ENCODE data around the gene RAP1GAP. TPM values are rescaled to one million over a fixed set of nuclear protein-coding genes. Genes with fewer than 3 reads are reported as not detected.

RAP1GAP gene
- total RNA-seq, 1 donor from 2014 or later, result 7.4 TPM

DNA sequence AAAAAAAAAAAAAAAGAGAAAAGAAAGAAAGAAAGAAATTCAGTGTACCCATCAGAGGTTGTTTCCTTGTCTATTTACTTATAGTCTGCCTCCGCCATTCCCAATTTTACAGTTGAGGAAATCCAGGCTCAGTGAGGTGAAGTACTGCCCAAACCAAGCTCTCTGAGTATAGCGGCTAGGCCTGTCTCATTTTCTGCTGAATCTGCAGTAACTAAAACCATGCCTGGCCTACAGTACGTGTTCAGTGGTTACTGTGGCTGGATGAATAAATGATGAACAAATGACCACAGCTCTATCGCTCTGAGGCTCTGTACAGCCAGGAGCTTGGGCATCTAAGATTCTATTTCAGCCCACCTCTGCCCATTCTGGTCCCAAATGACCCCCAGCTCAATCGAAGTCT, 24.3 kb downstream of the RAP1GAP start:
- no peak overlapping the region for H3K27ac Mint-ChIP-seq (ENCODE audit: unreplicated experiment)
- H3K9me3 Mint-ChIP-seq, result no peaks in the 10 kb centered on the region
- H3K4me1 Mint-ChIP-seq, result peaks cover 4% of the 10 kb centered on the region
- DNase-seq (ENCODE audit: low read depth, low spot score), result no peak
- H3K4me3 Mint-ChIP-seq, result no peak overlapping the region
- TF ChIP-seq, protein P1, sequence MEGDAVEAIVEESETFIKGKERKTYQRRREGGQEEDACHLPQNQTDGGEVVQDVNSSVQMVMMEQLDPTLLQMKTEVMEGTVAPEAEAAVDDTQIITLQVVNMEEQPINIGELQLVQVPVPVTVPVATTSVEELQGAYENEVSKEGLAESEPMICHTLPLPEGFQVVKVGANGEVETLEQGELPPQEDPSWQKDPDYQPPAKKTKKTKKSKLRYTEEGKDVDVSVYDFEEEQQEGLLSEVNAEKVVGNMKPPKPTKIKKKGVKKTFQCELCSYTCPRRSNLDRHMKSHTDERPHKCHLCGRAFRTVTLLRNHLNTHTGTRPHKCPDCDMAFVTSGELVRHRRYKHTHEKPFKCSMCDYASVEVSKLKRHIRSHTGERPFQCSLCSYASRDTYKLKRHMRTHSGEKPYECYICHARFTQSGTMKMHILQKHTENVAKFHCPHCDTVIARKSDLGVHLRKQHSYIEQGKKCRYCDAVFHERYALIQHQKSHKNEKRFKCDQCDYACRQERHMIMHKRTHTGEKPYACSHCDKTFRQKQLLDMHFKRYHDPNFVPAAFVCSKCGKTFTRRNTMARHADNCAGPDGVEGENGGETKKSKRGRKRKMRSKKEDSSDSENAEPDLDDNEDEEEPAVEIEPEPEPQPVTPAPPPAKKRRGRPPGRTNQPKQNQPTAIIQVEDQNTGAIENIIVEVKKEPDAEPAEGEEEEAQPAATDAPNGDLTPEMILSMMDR (conservative IDR thresholded peaks at IDR 0.05), result no peak
- H3K27me3 Mint-ChIP-seq (ENCODE audit: low read depth), result peaks cover 2% of the 10 kb centered on the region
- no peaks in the 10 kb centered on the region for H3K36me3 Mint-ChIP-seq (ENCODE audit: low read depth)

DNA sequence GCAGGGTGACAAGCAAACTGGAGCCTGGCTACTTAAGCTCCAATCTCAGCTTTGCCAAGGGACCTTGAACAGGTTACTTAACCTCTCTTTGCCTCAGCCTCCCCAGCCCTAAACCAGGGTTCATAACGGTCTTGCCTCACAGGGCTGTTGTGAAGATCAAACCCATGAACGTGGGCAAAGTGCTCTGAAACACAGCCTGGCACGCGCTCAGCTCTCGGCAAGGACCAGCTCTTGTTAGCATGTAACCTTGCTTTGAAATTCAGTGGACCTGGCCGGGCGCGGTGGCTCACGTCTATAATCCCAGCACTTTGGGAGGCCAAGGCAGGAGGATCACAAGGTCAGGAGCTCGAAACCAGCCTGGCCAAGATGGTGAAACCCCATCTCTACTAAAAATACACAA, 24.8 kb downstream of the RAP1GAP start:
- no peak overlapping the region for H3K4me3 Mint-ChIP-seq
- H3K9me3 Mint-ChIP-seq, result no peaks in the 10 kb centered on the region
- H3K27ac Mint-ChIP-seq (ENCODE audit: unreplicated experiment), result peak overlapping the region; percentile 75
- TF ChIP-seq, protein P1 (conservative IDR thresholded peaks at IDR 0.05), result no peak
- H3K36me3 Mint-ChIP-seq (ENCODE audit: low read depth), result no peaks in the 10 kb centered on the region
- H3K4me1 Mint-ChIP-seq, result peaks cover 4% of the 10 kb centered on the region
- DNase-seq (ENCODE audit: low read depth, low spot score), result no peak
- peaks cover 2% of the 10 kb centered on the region for H3K27me3 Mint-ChIP-seq (ENCODE audit: low read depth)

DNA sequence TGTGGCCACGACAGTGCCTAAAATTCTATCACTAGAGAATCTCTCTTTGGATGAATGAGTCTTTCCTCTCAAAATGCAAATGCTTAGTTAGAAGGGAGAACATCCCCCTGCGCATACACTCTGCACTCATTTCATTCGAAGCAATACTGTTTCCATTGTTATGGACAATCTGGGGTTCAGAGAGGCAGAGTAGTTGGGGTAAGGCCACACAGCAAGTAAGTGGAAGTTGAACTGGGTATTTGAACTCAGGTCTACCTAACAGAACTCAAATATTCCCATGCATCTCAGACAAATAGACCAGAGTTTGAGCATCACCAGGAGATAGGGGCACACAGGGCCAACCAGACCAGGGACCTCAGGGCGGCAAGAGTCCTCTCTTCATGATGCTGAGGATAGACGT, 25.5 kb downstream of the RAP1GAP start:
- H3K4me1 Mint-ChIP-seq, result peaks cover 4% of the 10 kb centered on the region
- H3K9me3 Mint-ChIP-seq, result no peaks in the 10 kb centered on the region
- H3K27me3 Mint-ChIP-seq (ENCODE audit: low read depth), result peaks cover 2% of the 10 kb centered on the region
- H3K27ac Mint-ChIP-seq (ENCODE audit: unreplicated experiment), result no peak overlapping the region
- no peak overlapping the region for H3K4me3 Mint-ChIP-seq
- TF ChIP-seq, protein P1 (conservative IDR thresholded peaks at IDR 0.05), result no peak
- no peak for DNase-seq (ENCODE audit: low read depth, low spot score)
- no peaks in the 10 kb centered on the region for H3K36me3 Mint-ChIP-seq (ENCODE audit: low read depth)

DNA sequence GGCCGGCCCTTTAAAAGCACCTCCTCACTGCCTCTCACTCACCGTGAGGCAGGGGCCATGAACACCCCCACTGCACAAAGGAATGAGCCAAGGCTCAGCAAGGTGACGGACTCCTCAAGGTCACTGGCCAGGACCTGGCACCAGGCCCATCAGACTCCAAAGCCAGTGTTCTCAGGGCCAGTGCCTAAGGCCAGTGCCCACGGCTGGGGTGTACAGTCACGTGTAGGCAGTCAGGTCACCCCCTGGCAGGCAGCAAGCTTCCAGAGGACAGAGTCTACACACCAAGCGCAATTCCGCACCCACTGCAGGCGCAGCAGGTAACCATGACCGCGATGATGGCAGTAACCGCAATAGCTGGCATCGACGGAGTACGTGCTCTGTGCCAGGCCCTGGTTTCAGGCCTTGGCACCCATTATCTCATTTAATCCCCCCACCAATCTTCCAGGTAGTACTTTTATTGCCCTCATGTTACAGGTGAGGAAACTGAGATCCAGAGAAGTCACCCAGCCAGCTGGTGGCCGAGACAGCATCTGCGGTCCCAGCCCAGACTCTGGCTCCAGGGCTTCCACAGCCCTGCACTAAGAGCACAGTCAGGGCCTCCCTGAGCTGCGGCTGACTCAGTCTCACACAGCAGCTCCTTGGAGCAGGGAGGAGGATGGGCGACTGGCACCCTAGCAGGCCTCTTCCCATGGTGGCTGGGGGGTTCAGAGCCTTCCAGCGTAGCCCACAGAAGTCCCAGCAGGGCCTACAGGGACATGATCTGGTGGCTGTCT, 27.0 kb downstream of the RAP1GAP start:
- TF ChIP-seq, protein P1 (conservative IDR thresholded peaks at IDR 0.05), result no peak
- no peaks in the 10 kb centered on the region for H3K36me3 Mint-ChIP-seq (ENCODE audit: low read depth)

DNA sequence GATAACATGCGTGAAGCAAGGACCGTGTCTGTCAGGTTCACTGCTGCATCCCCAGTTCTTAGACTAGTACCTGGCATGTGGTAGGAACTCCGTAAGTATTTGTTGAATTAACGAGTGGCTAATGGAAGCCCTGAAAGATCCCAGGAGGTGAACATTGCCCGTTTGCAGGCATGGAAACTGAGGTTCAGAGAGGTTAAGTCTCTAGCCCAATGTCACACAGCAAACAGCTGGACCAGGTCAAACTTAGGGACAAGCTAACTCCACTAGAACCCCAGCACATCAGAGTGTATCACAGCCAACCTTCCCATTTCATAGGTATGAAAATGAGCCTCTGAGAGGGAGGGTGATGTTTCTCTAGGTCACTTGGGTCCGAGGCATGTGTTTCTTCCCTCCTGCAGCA, 27.6 kb downstream of the RAP1GAP start:
- TF ChIP-seq, protein P1 (conservative IDR thresholded peaks at IDR 0.05), result no peak
- H3K4me3 Mint-ChIP-seq, result no peak overlapping the region
- no peaks in the 10 kb centered on the region for H3K4me1 Mint-ChIP-seq
- no peaks in the 10 kb centered on the region for H3K9me3 Mint-ChIP-seq
- H3K36me3 Mint-ChIP-seq (ENCODE audit: low read depth), result no peaks in the 10 kb centered on the region
- DNase-seq (ENCODE audit: low read depth, low spot score), result no peak
- no peak overlapping the region for H3K27ac Mint-ChIP-seq (ENCODE audit: unreplicated experiment)
- no peaks in the 10 kb centered on the region for H3K27me3 Mint-ChIP-seq (ENCODE audit: low read depth)

More for the DNA sequence above, 27.0 kb downstream of the RAP1GAP start:
- Mint-ChIP-seq H3K27ac (ENCODE audit: unreplicated experiment) (no peak overlapping the region), H3K4me3 (no peak overlapping the region), H3K4me1 (no peaks in the 10 kb centered on the region), H3K27me3 (ENCODE audit: low read depth) (no peaks in the 10 kb centered on the region), H3K9me3 (no peaks in the 10 kb centered on the region)
- no peak for DNase-seq (ENCODE audit: low read depth, low spot score)

All from neural crest cell (in vitro differentiated cells).